Spleen (tissue), 11 donors: ENCODE data around the gene CCDC196. TPM values are rescaled to one million over a fixed set of nuclear protein-coding genes. Genes with fewer than 3 reads are reported as not detected.

ENCODE experiments used
- DNase-seq: peaks from one replicate; pipeline ENCODE4 v3.0.0-alpha.2; 2020
- H3K27ac ChIP-seq, 8 donors: fragments of 200-600 bp; sonication (generic) in 7 of 8; 1 replicate in 4 of 8; 2 replicates in 4 of 8; pipeline versions ENCODE4 v1.5.0 to v1.8.0; 2016 to 2021; ENCODE audit warnings: inconsistent platforms in 4 of 8, mild to moderate bottlenecking in 4 of 8, moderate library complexity in 1 of 8
- H3K27me3 ChIP-seq, 7 donors: fragments of 200-600 bp; sonication (generic) in 6 of 7; replicated peaks in 1 of 7; 1 replicate in 4 of 7; 2 replicates in 3 of 7; pipeline versions ENCODE4 v1.5.0 to v1.8.0; 2016 to 2021; ENCODE audit warnings: inconsistent platforms in 3 of 7, mild to moderate bottlenecking in 1 of 7
- H3K36me3 ChIP-seq, 6 donors: fragments of 200-600 bp; sonication (generic) in 5 of 6; 1 replicate in 4 of 6; 2 replicates in 2 of 6; pipeline versions ENCODE4 v1.5.0 to v1.8.0; 2016 to 2021; ENCODE audit warnings: inconsistent platforms in 2 of 6
- H3K4me1 ChIP-seq, 6 donors: fragments of 200-600 bp; sonication (generic) in 5 of 6; 1 replicate in 3 of 6; 2 replicates in 3 of 6; pipeline versions ENCODE4 v1.5.0 to v1.8.0; 2016 to 2021; ENCODE audit warnings: inconsistent platforms in 3 of 6
- H3K4me3 ChIP-seq, 8 donors: fragments of 200-600 bp; sonication (generic) in 7 of 8; 1 replicate in 4 of 8; 2 replicates in 4 of 8; pipeline versions ENCODE4 v1.5.0 to v1.8.0; 2016 to 2021; ENCODE audit warnings: inconsistent platforms in 4 of 8, mild to moderate bottlenecking in 4 of 8, moderate library complexity in 2 of 8
- H3K9me3 ChIP-seq, 8 donors: fragments of 200-600 bp; sonication (generic) in 7 of 8; 1 replicate in 4 of 8; 2 replicates in 4 of 8; pipeline versions ENCODE4 v1.5.0 to v1.8.0; 2016 to 2021; ENCODE audit warnings: inconsistent platforms in 4 of 8
- CTCF ChIP-seq, 11 experiments: fragments of 200-600 bp in 7 of 11; fragments of 450-650 bp in 4 of 11; sonication (generic) in 4 of 11; IDR thresholded peaks in 8 of 11; conservative IDR thresholded peaks in 3 of 11; 1 replicate in 7 of 11; 2 replicates in 4 of 11; pipeline versions ENCODE4 v1.4.0 to v1.8.0; 2016 to 2021; ENCODE audit warnings: antibody characterized with exemption in 11 of 11, inconsistent platforms in 4 of 11, mild to moderate bottlenecking in 1 of 11
- POLR2A ChIP-seq, 3 donors: fragments of 450-650 bp; IDR thresholded peaks; one replicate each; pipeline ENCODE4 v1.5.1; 2017; ENCODE audit warnings: antibody characterized with exemption in 3 of 3, mild to moderate bottlenecking in 1 of 3
- POLR2AphosphoS5 ChIP-seq, 3 donors: sonication (generic); formaldehyde crosslinking; IDR thresholded peaks; one replicate each; pipeline ENCODE4 v1.5.1; 2017; ENCODE audit warnings: antibody characterized with exemption in 3 of 3
- WGBS, 5 donors: extraction: QIAGEN DNeasy Blood & Tissue Kit in 3 of 5; methylation state at CpG; one replicate each; pipeline versions ENCODE4 v1.1.5 to v1.1.7; 2013 to 2018; 5-methylcytosine and 5-hydroxymethylcytosine counted together
- intact Hi-C: fragments of 100-400 bp; cut with DNase I; formaldehyde crosslinking; loops from one replicate; pipeline ENCODE4 v1.15.0; 2023; ENCODE audit warnings: low total_unique reads
- polyA plus RNA-seq, 3 donors: library from polyadenylated mRNA; stranded (reverse); fragments of 200-250 nt; gene quantifications; one replicate each; pipeline ENCODE4 v1.2.1, GENCODE V29; 2013
- total RNA-seq, 7 donors: library from RNA; depleted of rRNA in 3 of 7; stranded (reverse); fragments of >200 nt in 3 of 7; fragmentation: NEBNext Ultra II Directional in 4 of 7; extraction: Animal tissue kit (Norgen Biotek cat#: 25700) in 4 of 7; gene quantifications; one replicate each; pipeline versions ENCODE4 v1.1.0 to v1.2.1, GENCODE V29; 2016 to 2021
- donor health status: healthy with polysubstance abuse.
- donor health status: DM: no; HTN: no; CAD: no; lungs with moderate emphysema.
- donor health status: DM: no; HTN: no; CAD: no.
- donor health status: Bipolar disorder and iron deficiency.
- donor health status: healthy.
- donor health status: DM: no; HTN: no; CAD: no.
- donor health status: DM: yes; HTN: yes; CAD: no.

CCDC196 gene
- total and polyA plus RNA-seq, 10 donors = not detected

- no peak overlapping the region for H3K4me3 ChIP-seq
- no peak for DNase-seq
- WGBS, 5 donors = 32 to 71% (median 53%) methylated on average over 1 of the region's 1 CpG
Observed at GRCh38 chr14:66483322-66483721, 2.8 kb upstream of the CCDC196 start.

GRCh38 chr14:66485029-66485428 is 1.1 kb upstream of the CCDC196 start:
- no peaks in the 10 kb centered on the region for H3K4me1 ChIP-seq
- WGBS, 5 donors = 48 to 85% (median 71%) methylated on average over 3 of the region's 3 CpGs
- H3K27ac ChIP-seq = no peak overlapping the region
- TF ChIP-seq CTCF (IDR thresholded peaks at IDR 0.05 in 8 of 11, conservative IDR thresholded peaks at IDR 0.05 in 3 of 11) (no peak), POLR2AphosphoS5 (IDR thresholded peaks at IDR 0.05) (no peak), POLR2A (IDR thresholded peaks at IDR 0.05) (no peak)
- intact Hi-C loops = no loop called here
- no peaks in the 10 kb centered on the region for H3K9me3 ChIP-seq
- DNase-seq = no peak
- no peak overlapping the region for H3K4me3 ChIP-seq
- H3K27me3 ChIP-seq = no peaks in the 10 kb centered on the region
- H3K36me3 ChIP-seq = no peaks in the 10 kb centered on the region

More at GRCh38 chr14:66483322-66483721, 2.8 kb upstream of the CCDC196 start:
- intact Hi-C loops = no loop called here
- Histone ChIP-seq H3K9me3 (no peaks in the 10 kb centered on the region), H3K36me3 (no peaks in the 10 kb centered on the region), H3K4me1 (no peaks in the 10 kb centered on the region), H3K27me3 (no peaks in the 10 kb centered on the region), H3K27ac (no peak overlapping the region)
- TF ChIP-seq POLR2A (IDR thresholded peaks at IDR 0.05) (no peak), POLR2AphosphoS5 (IDR thresholded peaks at IDR 0.05) (no peak), CTCF (IDR thresholded peaks at IDR 0.05 in 8 of 11, conservative IDR thresholded peaks at IDR 0.05 in 3 of 11) (no peak)

GRCh38 chr14:66487164-66487563 is 993 bp downstream of the CCDC196 start:
- no peak for DNase-seq
- intact Hi-C loops = no loop called here
- H3K27me3 ChIP-seq = no peaks in the 10 kb centered on the region
- no peaks in the 10 kb centered on the region for H3K36me3 ChIP-seq
- H3K4me3 ChIP-seq = no peak overlapping the region
- H3K27ac ChIP-seq = no peak overlapping the region
- H3K4me1 ChIP-seq = no peaks in the 10 kb centered on the region
- TF ChIP-seq CTCF (IDR thresholded peaks at IDR 0.05 in 8 of 11, conservative IDR thresholded peaks at IDR 0.05 in 3 of 11) = no peak
- TF ChIP-seq POLR2A (IDR thresholded peaks at IDR 0.05) = no peak
- no peak for TF ChIP-seq POLR2AphosphoS5 (IDR thresholded peaks at IDR 0.05)
- no peaks in the 10 kb centered on the region for H3K9me3 ChIP-seq
- WGBS, 5 donors = 20 to 46% (median 35%) methylated on average over 2 of the region's 2 CpGs

- intact Hi-C loops = loop anchor here (10.0 kb wide), 1 partner anchor 624 kb away; no protein-coding TSS in a partner anchor
- peaks cover 0 to 3% (median 0%) of the 10 kb centered on the region in 6 donors for H3K4me1 ChIP-seq
- WGBS, 5 donors = 59 to 70% (median 65%) methylated on average over 3 of the region's 3 CpGs
- H3K27ac ChIP-seq = no peak overlapping the region
- no peaks in the 10 kb centered on the region for H3K27me3 ChIP-seq
- TF ChIP-seq CTCF (IDR thresholded peaks at IDR 0.05 in 8 of 11, conservative IDR thresholded peaks at IDR 0.05 in 3 of 11) (no peak), POLR2AphosphoS5 (IDR thresholded peaks at IDR 0.05) (no peak), POLR2A (IDR thresholded peaks at IDR 0.05) (no peak)
- no peaks in the 10 kb centered on the region for H3K36me3 ChIP-seq
- no peak overlapping the region for H3K4me3 ChIP-seq
- H3K9me3 ChIP-seq = no peaks in the 10 kb centered on the region
- DNase-seq = no peak
Observed at GRCh38 chr14:66490143-66491111, 4.3 kb downstream of the CCDC196 start.
